Superior temporal gyrus (tissue), 1 donor: ENCODE measurements around the gene FBXO10.
"Not testable (repeated sequence)": the region's sequence is repeated elsewhere in the genome, so short reads cannot be mapped to it uniquely, and the experiment has no call there.

Experiments
- DNase-seq: peaks from one replicate; pipeline ENCODE4 v3.0.0-alpha.2; 2016; ENCODE audit errors: extremely low spot score

Gene FBXO10

DNA sequence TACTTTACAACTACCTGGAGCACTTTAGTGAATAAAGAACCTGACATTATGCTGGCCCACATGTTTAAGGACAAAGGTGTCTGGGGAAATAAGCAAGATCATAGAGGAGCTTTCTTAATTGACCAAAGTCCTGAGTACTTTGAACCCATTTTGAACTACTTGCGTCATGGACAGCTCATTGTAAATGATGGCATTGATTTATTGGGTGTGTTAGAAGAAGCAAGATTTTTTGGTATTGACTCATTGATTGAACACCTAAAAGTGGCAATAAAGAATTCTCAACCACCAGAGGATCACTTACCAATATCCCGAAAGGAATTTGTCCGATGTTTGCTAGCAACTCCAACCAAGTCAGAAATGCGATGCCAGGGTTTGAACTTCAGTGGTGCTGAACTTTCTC, 98.7 kb downstream of the FBXO10 start:
- not testable (repeated sequence) for DNase-seq

DNA sequence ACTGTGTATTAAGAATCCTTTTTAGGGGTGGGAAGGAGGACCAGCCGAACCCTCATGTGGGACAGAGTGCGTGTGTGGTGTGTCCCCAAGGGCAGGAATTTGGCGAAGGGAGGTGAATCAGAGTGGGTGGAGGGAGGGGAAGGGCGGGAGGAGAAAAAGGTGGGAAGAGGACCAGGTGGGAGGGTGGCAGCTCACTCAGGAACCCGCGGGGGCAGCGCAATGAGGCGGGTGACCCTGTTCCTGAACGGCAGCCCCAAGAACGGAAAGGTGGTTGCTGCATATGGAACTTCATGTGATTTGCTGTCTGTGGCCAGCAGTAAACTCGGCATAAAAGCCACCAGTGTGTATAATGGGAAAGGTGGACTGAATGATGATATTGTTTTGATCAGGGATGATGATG, 99.2 kb downstream of the FBXO10 start:
- DNase-seq, result no peak

DNA sequence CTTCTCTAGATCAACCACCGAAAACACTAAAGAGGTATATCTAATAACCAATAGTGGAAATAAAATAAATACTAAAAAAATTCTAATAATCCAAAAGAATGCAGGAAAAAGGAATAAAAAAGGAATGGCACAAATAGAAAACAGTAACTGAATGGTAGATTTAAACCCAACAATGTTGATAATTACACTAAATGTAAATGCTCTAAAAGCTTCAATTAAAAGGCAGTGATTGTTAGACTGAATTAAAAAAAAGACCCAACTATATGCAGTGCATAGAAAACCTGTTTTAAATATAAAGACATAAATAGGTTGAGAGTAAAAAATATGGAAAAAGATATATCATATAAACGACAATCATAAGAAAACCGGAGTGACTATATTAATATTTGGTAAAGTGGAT, 101.7 kb downstream of the FBXO10 start:
- DNase-seq, result no peak

- DNase-seq, result not testable (repeated sequence)
These were observed 102.2 kb downstream of the FBXO10 start for GRCh38 chr9:37473982-37474381.

GRCh38 chr9:37471942-37472684, 104.1 kb downstream of the FBXO10 start:
- DNase-seq, result peak; percentile 68

DNA sequence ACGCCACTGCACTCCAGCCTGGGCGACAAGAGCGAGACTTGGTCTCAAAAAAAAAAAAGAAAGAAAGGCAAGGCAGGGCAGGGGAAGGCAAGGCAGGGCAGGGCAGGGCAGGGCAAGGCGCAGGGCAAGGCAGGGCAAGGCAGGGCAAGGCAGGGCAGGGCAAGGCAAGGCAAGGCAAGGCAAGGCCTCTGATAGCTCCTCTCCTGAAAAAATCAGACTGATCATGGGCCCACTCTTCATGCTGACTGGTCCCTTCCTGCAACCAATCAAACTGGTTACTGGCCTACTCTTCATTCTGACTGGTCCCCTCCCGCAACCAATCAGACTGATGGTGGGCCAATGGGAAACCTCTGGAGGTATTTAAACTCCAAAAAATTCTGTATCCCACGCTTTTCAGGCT, 107.6 kb downstream of the FBXO10 start:
- no peak for DNase-seq

DNA sequence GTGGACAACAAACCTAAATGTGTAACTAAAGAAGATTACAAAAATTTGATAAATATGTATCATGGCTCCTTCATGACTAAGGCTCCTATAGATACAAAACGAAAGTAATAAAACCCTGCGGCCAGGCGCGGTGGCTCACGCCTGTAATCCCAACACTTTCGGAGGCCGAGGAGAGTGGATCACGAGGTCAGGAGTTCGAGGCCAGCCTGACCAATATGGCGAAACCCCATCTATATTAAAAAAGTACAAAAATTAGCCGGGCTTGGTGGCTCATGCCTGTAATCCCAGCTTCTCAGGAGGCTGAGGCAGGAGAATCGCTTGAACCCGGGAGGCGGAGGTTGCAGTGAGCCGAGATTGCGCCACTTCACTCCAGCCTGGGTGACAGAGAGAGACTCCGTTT, 108.7 kb downstream of the FBXO10 start:
- not testable (repeated sequence) for DNase-seq

DNA sequence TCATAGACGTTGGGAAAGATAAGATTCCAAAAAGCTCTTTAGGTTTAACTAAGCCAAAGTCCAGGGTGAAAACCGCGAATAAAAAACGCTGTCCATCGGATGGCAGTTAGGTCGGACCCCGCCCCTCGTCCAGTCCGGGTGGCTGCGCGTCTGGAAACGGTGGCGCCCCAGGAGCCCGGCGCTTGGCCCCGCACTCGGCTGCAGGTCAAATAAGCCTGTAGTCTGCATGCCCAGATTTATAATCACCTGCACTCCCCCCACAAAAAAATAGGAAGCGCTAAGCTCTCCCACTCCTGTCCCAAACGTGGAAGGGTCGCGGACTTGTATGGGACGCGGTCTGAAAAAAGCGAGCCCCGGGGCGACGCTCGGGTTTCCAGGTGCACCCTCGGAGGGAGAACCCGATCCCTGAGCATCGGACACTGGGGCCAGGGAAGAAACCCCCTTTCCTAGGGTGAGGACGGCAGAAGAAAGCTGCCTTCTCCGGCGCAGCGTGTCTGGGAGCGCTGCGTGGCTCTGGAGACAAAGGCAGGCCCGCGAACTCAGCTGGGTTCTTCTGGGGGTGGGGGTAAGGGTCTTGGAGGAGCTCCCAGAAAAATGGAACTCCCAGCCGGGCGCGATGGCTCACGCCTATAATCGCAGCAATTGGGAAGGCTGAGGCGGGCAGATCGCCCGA, 110.0 kb downstream of the FBXO10 start:
- peak; percentile 65 for DNase-seq

DNA sequence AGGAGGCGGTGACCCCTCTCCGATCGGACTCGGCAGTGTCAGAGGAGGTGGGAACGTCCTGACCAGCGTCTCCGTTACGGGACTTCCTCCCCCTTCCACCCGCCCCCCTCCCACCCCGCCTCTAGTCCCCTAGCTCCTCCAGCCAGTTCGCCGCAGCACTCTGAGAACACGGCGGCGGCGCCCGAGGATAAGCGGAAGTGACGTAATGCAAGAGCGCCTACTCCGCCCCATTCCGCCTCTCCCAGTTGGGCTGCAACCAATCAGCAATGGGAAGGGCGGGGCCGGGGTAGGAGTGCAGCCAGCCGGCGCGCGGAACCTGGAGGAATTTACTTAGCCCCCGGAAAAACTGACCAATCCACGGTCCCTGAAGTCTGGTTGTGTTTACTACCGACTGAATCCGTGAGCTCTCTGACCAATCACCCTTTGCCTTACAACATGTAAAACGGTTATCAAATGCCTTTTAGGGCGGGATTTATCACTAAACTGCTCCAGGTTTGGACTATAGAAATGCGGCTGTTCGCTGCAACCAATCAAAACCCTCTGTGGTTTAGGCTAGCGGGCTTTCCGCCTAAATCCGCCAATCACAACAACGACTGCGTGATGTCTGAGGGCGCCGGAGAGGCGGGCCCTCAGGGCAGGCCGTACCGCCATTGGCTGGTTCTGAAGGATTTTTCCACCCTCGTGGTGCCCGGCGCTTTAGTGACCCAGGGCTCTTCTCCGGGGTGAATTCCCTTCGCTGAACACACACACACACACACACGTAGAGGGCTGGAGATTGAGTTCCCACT, 110.7 kb downstream of the FBXO10 start, which contains the start of gene ZBTB5:
ZBTB5 (minus strand) TSS at position 202 of the 788 bp plus-strand sequence. CDS start 22,899 bp downstream, outside the sequence.
- DNase-seq, result peak; percentile 100

DNA sequence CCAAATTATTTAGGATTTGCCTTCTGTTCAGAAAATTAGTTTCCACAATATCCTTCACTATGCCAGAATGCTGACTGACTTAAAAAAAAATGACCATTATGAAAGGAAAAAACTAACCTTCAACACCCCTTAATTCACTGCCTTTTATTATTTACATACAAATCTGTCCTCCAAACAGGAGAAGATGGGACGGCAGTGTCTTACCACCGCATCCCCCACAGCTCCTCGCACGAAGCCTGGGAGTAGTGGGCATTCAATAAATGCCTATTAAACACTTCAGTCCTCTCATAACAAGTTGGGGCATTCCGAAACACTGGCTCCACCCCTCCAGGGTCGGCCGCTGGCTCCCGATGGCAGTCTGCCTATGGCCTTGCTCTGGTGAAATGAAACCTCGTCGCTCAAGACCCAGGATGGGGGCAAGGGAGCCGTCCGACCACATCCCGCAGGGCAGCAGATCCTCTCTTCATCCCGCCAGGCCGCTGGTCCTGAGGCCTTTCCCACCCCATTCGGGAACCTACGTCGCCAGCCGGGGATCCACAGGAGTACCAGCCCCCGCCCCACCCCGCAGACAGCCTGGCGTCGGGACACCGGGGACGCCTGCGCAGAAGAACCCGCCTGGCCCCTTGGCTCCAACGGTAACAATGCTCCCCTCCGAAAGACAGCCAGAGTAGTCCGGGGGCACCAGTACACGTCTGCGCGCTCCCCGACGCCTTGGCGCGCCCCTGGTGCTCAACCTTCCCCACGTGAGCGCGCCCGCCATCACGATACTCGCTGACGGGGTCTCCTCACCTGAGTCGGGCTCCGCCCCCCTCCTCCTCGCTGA, 111.5 kb downstream of the FBXO10 start:
- peak; percentile 58 for DNase-seq

DNA sequence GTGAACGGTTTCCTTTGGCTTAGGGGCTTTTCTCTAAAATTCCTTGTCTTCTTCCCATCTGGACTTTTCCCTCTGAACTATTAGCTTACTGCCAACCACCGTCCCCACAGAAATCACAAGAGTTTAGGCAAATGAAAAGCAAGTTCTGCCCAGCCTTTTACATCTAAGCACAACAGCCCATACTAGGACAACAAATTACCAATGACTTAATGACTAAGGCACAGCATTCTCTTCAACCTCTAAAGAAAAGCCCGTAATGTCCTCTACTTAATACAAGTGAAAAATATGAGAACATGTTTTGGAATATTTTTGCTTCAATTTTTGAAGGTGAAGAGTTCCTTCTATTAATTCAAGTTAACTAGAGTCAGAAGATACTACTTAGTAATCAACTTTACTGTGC, 112.2 kb downstream of the FBXO10 start:
- DNase-seq, result no peak
